RWPE2 (cell line): Measurements from ENCODE around the gene DNASE2B.

Source experiments
- ATAC-seq: fragments of 200-7000 bp; cut with Tn5 transposase; 3 replicates; pipeline ENCODE4 v1.9.1; 2021; ENCODE audit warnings: low read depth
- DNase-seq: peaks from one replicate; pipeline ENCODE4 v3.0.0-alpha.2; 2020; ENCODE audit warnings: low spot score
- H3K27ac ChIP-seq: fragments of 450-650 bp; 2 replicates; pipeline ENCODE4 v1.5.1; 2017; ENCODE audit warnings: mild to moderate bottlenecking; ENCODE audit not compliant: poor library complexity, severe bottlenecking
- H3K27me3 ChIP-seq: fragments of 250-450 bp; sonication (Bioruptor Pico); 2 replicates; pipeline ENCODE4 v1.5.1; 2021; ENCODE audit warnings: mild to moderate bottlenecking, moderate library complexity; ENCODE audit not compliant: insufficient read depth, poor library complexity, severe bottlenecking
- H3K36me3 ChIP-seq: fragments of 250-450 bp; sonication (Bioruptor Pico); 2 replicates; pipeline ENCODE4 v1.5.1; 2020; ENCODE audit warnings: low read depth, mild to moderate bottlenecking, moderate library complexity
- H3K4me1 ChIP-seq: fragments of 250-450 bp; sonication (Bioruptor Pico); 2 replicates; pipeline ENCODE4 v1.5.1; 2021; ENCODE audit warnings: mild to moderate bottlenecking, moderate library complexity; ENCODE audit not compliant: insufficient read depth, poor library complexity, severe bottlenecking
- H3K4me3 ChIP-seq: fragments of 250-450 bp; sonication (Bioruptor Pico); 2 replicates; pipeline ENCODE4 v1.5.1; 2021; ENCODE audit warnings: mild to moderate bottlenecking, moderate library complexity; ENCODE audit not compliant: severe bottlenecking
- H3K9me3 ChIP-seq: fragments of 250-450 bp; sonication (Bioruptor Pico); 2 replicates; pipeline ENCODE4 v1.5.1; 2021; ENCODE audit warnings: mild to moderate bottlenecking, moderate library complexity; ENCODE audit not compliant: severe bottlenecking
- TF ChIP-seq, protein P1 (sequence below): fragments of 450-650 bp; IDR thresholded peaks from one replicate; pipeline ENCODE4 v1.5.1; 2017; ENCODE audit warnings: mild to moderate bottlenecking, moderate library complexity; ENCODE audit not compliant: poor library complexity, severe bottlenecking

The DNASE2B gene

GRCh38 chr1:84410328-84411095, 12.2 kb downstream of the DNASE2B start:
- no peak overlapping the region for H3K27ac ChIP-seq
- no peaks in the 10 kb centered on the region for H3K27me3 ChIP-seq
- DNase-seq: no peak
- H3K4me3 ChIP-seq: no peak overlapping the region
- no peak for ATAC-seq
- TF ChIP-seq, protein P1, sequence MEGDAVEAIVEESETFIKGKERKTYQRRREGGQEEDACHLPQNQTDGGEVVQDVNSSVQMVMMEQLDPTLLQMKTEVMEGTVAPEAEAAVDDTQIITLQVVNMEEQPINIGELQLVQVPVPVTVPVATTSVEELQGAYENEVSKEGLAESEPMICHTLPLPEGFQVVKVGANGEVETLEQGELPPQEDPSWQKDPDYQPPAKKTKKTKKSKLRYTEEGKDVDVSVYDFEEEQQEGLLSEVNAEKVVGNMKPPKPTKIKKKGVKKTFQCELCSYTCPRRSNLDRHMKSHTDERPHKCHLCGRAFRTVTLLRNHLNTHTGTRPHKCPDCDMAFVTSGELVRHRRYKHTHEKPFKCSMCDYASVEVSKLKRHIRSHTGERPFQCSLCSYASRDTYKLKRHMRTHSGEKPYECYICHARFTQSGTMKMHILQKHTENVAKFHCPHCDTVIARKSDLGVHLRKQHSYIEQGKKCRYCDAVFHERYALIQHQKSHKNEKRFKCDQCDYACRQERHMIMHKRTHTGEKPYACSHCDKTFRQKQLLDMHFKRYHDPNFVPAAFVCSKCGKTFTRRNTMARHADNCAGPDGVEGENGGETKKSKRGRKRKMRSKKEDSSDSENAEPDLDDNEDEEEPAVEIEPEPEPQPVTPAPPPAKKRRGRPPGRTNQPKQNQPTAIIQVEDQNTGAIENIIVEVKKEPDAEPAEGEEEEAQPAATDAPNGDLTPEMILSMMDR: no peak
- H3K9me3 ChIP-seq: no peaks in the 10 kb centered on the region
- H3K36me3 ChIP-seq: no peaks in the 10 kb centered on the region
- peaks cover 4% of the 10 kb centered on the region for H3K4me1 ChIP-seq

GRCh38 chr1:84412316-84412942, 14.1 kb downstream of the DNASE2B start:
- no peaks in the 10 kb centered on the region for H3K36me3 ChIP-seq
- no peaks in the 10 kb centered on the region for H3K9me3 ChIP-seq
- DNase-seq (no peak), ATAC-seq (no peak)
- H3K27ac ChIP-seq: no peak overlapping the region
- H3K4me3 ChIP-seq: no peak overlapping the region
- no peaks in the 10 kb centered on the region for H3K4me1 ChIP-seq
- TF ChIP-seq, protein P1: no peak
- no peaks in the 10 kb centered on the region for H3K27me3 ChIP-seq

DNA sequence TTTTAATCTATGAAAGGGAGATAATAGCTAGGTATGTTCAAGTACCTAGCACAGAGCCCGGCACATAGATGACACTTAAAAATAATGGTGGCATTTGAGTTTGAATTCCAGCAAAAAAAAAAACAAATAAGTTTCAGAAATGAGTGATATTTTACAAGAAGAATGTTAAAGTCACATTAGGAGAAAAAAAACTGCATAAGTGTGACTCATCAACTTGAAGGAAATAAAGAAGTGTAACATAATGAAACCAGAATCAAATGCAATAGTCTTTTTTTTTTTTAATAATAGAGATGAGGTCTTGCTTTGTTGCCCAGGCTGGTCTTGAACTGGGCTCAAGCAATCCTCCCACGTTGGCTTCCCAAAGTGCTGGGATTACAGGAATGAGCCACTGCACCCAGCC, 17.1 kb downstream of the DNASE2B start:
- Histone ChIP-seq H3K27ac (no peak overlapping the region), H3K27me3 (no peaks in the 10 kb centered on the region), H3K9me3 (no peaks in the 10 kb centered on the region), H3K4me1 (no peaks in the 10 kb centered on the region), H3K4me3 (no peak overlapping the region), H3K36me3 (no peaks in the 10 kb centered on the region)
- TF ChIP-seq, protein P1: no peak
- DNase-seq (no peak), ATAC-seq (no peak)

DNA sequence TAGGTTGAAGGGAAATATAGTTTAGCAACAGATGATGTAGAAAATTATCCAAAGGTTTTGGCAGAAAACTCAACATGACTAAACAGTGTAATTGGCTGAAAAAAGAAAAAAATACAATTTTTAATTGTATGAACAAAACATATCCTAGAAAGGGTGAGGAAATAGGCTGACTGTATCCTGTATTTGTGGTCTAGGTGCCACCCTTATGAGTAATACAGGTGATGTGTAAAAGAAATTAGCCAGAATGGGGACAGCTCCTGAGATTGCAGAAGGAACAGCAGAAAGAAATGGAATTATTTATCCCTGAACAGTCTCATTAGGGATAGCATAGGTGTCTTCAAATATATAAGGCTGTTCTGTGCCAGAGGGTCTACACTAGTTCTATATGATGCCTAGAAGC, 24.6 kb downstream of the DNASE2B start:
- H3K9me3 ChIP-seq: no peaks in the 10 kb centered on the region
- TF ChIP-seq, protein P1: no peak
- no peak overlapping the region for H3K27ac ChIP-seq
- ATAC-seq: peak; percentile 88
- H3K4me3 ChIP-seq: no peak overlapping the region
- peaks cover 4% of the 10 kb centered on the region for H3K4me1 ChIP-seq
- H3K36me3 ChIP-seq: no peaks in the 10 kb centered on the region
- no peak for DNase-seq
- no peaks in the 10 kb centered on the region for H3K27me3 ChIP-seq

- no peaks in the 10 kb centered on the region for H3K9me3 ChIP-seq
- H3K4me1 ChIP-seq: peaks cover 4% of the 10 kb centered on the region
- H3K36me3 ChIP-seq: no peaks in the 10 kb centered on the region
- no peak for DNase-seq
- TF ChIP-seq, protein P1: no peak
- no peak overlapping the region for H3K27ac ChIP-seq
- no peaks in the 10 kb centered on the region for H3K27me3 ChIP-seq
- H3K4me3 ChIP-seq: no peak overlapping the region
- no peak for ATAC-seq
Observed at GRCh38 chr1:84424513-84425149, 26.3 kb downstream of the DNASE2B start.
